IMR-90 (cell line): ENCODE data around the gene ATG2A. TPM values are rescaled to one million over a fixed set of nuclear protein-coding genes. Genes with fewer than 3 reads are reported as not detected.

Experiments used
- ELK1 ChIP-seq: fragments of 150-350 bp; IDR thresholded peaks from 2 replicates; pipeline ENCODE4 v1.6.1; 2016; ENCODE audit warnings: low read depth, mild to moderate bottlenecking, low read length, moderate library complexity, borderline replicate concordance
- MAFK ChIP-seq: IDR thresholded peaks from 2 replicates; pipeline ENCODE4 v1.6.1; 2012; ENCODE audit warnings: low read depth, low read length, improper control_type of control experiment
- POLR2A ChIP-seq: IDR thresholded peaks from 2 replicates; pipeline ENCODE4 v1.6.1; 2012; ENCODE audit warnings: mild to moderate bottlenecking, low read depth, low read length
- polyA plus RNA-seq, 3 experiments: library from polyadenylated mRNA; depleted of rRNA; stranded (reverse); fragments of >200 nt; gene quantifications; 2 replicates each; pipeline ENCODE4 v1.2.3, GENCODE V29; 2012; ENCODE audit warnings: low replicate concordance in 1 of 3
- total RNA-seq: library from RNA; depleted of rRNA; stranded (reverse); fragments of >200 nt; gene quantifications from 2 replicates; pipeline ENCODE4 v1.2.3, GENCODE V29; 2012

The ATG2A gene
- total and polyA plus RNA-seq, 2 of the 4 experiments (the other 2 are of a cell fraction) = 3.2 to 10.5 TPM

GRCh38 chr11:64849598-64850356 is 67.2 kb downstream of the ATG2A start (continued):
- no peak for TF ChIP-seq ELK1
- TF ChIP-seq MAFK = no peak
- no peak for TF ChIP-seq POLR2A
